Left lobe of liver (tissue), 1 donor: ENCODE results near the gene SLC16A10. TPM values are rescaled to one million over a fixed set of nuclear protein-coding genes. Genes with fewer than 3 reads are reported as not detected.

ENCODE experiments used
- total RNA-seq: library from RNA; stranded (reverse); gene quantifications from one replicate; pipeline ENCODE4 v1.2.1, GENCODE V29; 2021
- donor health status: DM: no; HTN: yes; CAD: no.

The SLC16A10 gene
- total RNA-seq, 1 donor from 2014 or later, result 14.9 TPM

Other genes starting within 250 kb of the SLC16A10 start
- gene AMD1, start 212.7 kb upstream of the SLC16A10 start, total RNA-seq, result 14.3 TPM
- gene GTF3C6, start 128.8 kb upstream of the SLC16A10 start, total RNA-seq, result 23.4 TPM
- gene RPF2, start 105.5 kb upstream of the SLC16A10 start, total RNA-seq, result 10.8 TPM